Testis (tissue), 3 donors: ENCODE measurements around the gene PLA2G15. TPM values are rescaled to one million over a fixed set of nuclear protein-coding genes. Genes with fewer than 3 reads are reported as not detected.

Source experiments
- DNase-seq: peaks from one replicate; pipeline ENCODE4 v3.0.0-alpha.2; 2019
- H3K27ac ChIP-seq, 2 donors: fragments of 200-600 bp; sonication (generic); one replicate each; pipeline ENCODE4 v1.5.1; 2019
- H3K27me3 ChIP-seq: fragments of 200-600 bp; sonication (generic); one replicate; pipeline ENCODE4 v1.5.1; 2019
- H3K36me3 ChIP-seq: fragments of 200-600 bp; sonication (generic); one replicate; pipeline ENCODE4 v1.5.1; 2017; ENCODE audit warnings: low read depth; ENCODE audit errors: missing control alignments
- H3K4me1 ChIP-seq: fragments of 200-600 bp; sonication (generic); one replicate; pipeline ENCODE4 v1.5.1; 2019
- H3K4me3 ChIP-seq, 2 donors: fragments of 200-600 bp; sonication (generic); one replicate each; pipeline ENCODE4 v1.5.1; 2017 to 2019
- H3K9me3 ChIP-seq: fragments of 200-600 bp; sonication (generic); one replicate; pipeline ENCODE4 v1.5.1; 2017
- POLR2A ChIP-seq: fragments of 450-650 bp; IDR thresholded peaks from one replicate; pipeline ENCODE4 v1.6.1; 2017; ENCODE audit warnings: antibody characterized with exemption, mild to moderate bottlenecking, moderate library complexity
- WGBS, 2 donors: methylation state at CpG; one replicate each; pipeline ENCODE4 v1.1.5; 2018; 5-methylcytosine and 5-hydroxymethylcytosine counted together
- intact Hi-C: fragments of 100-400 bp; cut with DNase I; formaldehyde crosslinking; loops from one replicate; pipeline ENCODE4 v1.15.1; 2023; ENCODE audit warnings: low total_unique reads
- polyA plus RNA-seq: library from polyadenylated mRNA; stranded (reverse); fragments of 350-450 nt; fragmentation: Illumina TruSeq; extraction: RNeasy Lipid Tissue Mini Kit (QIAGEN cat#74804); gene quantifications from one replicate; pipeline ENCODE4 v1.2.3, GENCODE V29; 2014; ENCODE audit warnings: low read depth, low replicate concordance; ENCODE audit not compliant: insufficient read depth
- total RNA-seq, 2 donors: library from RNA; depleted of rRNA; stranded (reverse); fragments of >200 nt; gene quantifications; one replicate each; pipeline ENCODE4 v1.2.3, GENCODE V29; 2016
- TF ChIP-seq, protein P1 (sequence below), 3 experiments: fragments of 450-650 bp in 2 of 3; fragments of 200-600 bp in 1 of 3; sonication (generic) in 1 of 3; IDR thresholded peaks; one replicate each; pipeline ENCODE4 v1.5.1; 2016 to 2019; ENCODE audit warnings: antibody characterized with exemption in 3 of 3, mild to moderate bottlenecking in 2 of 3, moderate library complexity in 1 of 3

PLA2G15 gene
- total and polyA plus RNA-seq, 3 donors from 2014 or later, result 27.3 to 44.7 (median 37.2) TPM

DNA sequence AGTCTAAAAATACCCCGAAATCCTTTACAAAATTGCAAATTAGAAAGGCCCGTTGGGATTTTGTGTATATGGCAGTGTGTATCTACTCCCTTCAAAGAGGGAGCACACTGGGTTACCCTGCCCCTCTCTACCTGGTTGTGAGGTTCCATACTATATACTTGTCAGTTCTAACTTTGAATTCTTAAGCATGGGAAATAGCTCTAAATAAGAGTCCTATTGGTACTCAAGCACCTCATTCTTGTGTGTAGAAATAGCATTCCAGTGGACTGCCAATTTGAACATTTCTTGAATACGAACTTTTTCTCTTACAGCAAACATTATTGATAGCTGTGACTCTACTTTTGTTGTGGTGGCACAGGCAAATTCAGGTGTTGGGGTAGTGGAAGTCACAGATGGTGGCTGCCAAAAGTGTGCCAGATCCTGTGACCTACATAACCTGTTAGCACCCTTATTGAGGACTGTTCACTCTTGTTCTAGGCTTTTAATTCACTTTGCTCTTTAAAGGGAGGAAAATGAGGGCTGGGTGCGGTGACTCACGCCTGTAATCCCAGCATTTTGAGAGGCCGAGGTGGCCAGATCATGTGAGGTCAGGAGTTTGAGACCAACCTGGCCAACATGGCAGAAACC, 25.3 kb upstream of the PLA2G15 start:
- H3K4me3 ChIP-seq, result no peak overlapping the region

DNA sequence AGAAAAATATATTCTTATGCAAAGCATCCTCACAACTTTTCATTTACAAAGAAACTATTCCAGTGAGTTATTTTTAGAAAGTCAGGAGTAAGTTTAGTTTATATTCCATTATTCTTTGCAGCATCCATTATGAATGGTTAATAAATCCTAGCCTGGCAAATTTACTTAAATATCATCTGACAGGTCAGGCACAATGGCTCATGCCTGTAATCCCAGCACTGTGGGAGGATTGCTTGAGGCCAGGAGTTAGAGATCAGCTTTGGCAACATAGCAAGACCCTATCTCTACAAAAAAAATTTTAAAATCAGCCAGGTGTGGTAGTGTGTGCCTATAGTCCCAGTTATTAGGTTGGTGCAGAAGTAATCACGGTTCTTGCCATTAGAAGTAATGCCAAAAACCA, 22.1 kb upstream of the PLA2G15 start:
- no peaks in the 10 kb centered on the region for H3K4me1 ChIP-seq
- 65 to 81% methylated on average over 1 of the region's 1 CpG for WGBS, 2 donors

More for the DNA sequence above, 25.3 kb upstream of the PLA2G15 start:
- TF ChIP-seq, protein P1, sequence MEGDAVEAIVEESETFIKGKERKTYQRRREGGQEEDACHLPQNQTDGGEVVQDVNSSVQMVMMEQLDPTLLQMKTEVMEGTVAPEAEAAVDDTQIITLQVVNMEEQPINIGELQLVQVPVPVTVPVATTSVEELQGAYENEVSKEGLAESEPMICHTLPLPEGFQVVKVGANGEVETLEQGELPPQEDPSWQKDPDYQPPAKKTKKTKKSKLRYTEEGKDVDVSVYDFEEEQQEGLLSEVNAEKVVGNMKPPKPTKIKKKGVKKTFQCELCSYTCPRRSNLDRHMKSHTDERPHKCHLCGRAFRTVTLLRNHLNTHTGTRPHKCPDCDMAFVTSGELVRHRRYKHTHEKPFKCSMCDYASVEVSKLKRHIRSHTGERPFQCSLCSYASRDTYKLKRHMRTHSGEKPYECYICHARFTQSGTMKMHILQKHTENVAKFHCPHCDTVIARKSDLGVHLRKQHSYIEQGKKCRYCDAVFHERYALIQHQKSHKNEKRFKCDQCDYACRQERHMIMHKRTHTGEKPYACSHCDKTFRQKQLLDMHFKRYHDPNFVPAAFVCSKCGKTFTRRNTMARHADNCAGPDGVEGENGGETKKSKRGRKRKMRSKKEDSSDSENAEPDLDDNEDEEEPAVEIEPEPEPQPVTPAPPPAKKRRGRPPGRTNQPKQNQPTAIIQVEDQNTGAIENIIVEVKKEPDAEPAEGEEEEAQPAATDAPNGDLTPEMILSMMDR (IDR thresholded peaks at IDR 0.05), result no peak
- no peak for TF ChIP-seq POLR2A
- Histone ChIP-seq H3K9me3 (no peaks in the 10 kb centered on the region), H3K27me3 (no peaks in the 10 kb centered on the region), H3K27ac (no peak overlapping the region), H3K36me3 (no peaks in the 10 kb centered on the region), H3K4me1 (no peaks in the 10 kb centered on the region)
- WGBS, 2 donors, result 87 to 89% methylated on average over 6 of the region's 6 CpGs
- no peak for DNase-seq
- intact Hi-C loops, result no loop called here

DNA sequence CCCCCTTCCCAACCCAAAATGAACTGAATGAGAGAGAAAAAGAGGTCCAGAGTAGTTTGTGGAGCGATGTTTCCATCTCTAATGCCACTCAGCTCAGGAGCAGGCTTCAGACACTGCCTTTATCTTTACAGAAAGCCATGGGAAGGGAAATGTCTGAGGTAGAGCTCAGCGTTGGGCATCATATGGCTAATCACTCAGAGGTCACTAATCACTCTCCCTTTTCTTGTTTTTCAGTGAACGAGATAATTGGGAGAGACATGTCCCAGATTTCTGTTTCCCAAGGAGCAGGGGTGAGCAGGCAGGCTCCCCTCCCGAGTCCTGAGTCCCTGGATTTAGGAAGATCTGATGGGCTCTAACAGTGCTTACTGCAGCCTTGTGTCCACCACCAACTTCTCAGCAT, 19.1 kb upstream of the PLA2G15 start:
- no peaks in the 10 kb centered on the region for H3K9me3 ChIP-seq
- no peaks in the 10 kb centered on the region for H3K36me3 ChIP-seq
- TF ChIP-seq POLR2A, result no peak
- TF ChIP-seq, protein P1 (IDR thresholded peaks at IDR 0.05), result no peak
- no peak for DNase-seq
- no peak overlapping the region for H3K4me3 ChIP-seq
- no peaks in the 10 kb centered on the region for H3K27me3 ChIP-seq
- 82 to 89% methylated on average over 4 of the region's 4 CpGs for WGBS, 2 donors
- no peaks in the 10 kb centered on the region for H3K4me1 ChIP-seq
- H3K27ac ChIP-seq, result no peak overlapping the region
- intact Hi-C loops, result no loop called here

More for the DNA sequence above, 22.1 kb upstream of the PLA2G15 start:
- no peaks in the 10 kb centered on the region for H3K27me3 ChIP-seq
- H3K9me3 ChIP-seq, result no peaks in the 10 kb centered on the region
- TF ChIP-seq, protein P1 (IDR thresholded peaks at IDR 0.05), result no peak
- TF ChIP-seq POLR2A, result no peak
- intact Hi-C loops, result no loop called here
- DNase-seq, result no peak
- no peak overlapping the region for H3K27ac ChIP-seq
- no peak overlapping the region for H3K4me3 ChIP-seq
- no peaks in the 10 kb centered on the region for H3K36me3 ChIP-seq

DNA sequence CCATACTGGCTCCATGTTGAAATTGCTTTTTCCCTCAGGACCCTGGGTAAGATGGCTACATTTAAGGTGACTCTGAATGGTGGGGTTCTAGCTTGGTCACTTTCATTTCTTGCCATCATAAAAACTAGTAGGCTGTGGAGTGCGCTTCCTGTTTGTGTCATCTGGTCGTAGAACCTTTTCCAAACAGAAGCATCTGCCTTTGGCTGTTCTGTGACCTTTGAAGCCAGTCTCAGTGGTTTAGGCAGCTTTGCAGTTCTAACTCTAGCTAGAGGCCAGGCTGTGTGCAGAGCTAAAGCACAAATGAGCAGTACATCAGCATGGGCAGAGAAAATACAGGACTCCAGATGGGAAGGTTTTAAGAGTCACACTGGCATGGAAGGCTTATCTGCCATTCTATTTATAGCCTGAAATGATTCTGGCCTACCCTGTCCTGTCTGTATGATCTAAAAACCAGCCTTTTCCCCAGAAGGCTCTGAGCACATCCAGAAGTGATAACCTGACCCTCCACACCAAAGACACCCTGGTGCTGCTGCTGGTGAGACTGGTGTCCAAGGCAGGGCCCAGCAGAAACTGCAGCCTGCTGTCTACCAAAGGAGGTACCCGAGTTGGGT, 17.9 kb upstream of the PLA2G15 start:
- Histone ChIP-seq H3K36me3 (no peaks in the 10 kb centered on the region), H3K9me3 (no peaks in the 10 kb centered on the region), H3K4me1 (no peaks in the 10 kb centered on the region), H3K27me3 (no peaks in the 10 kb centered on the region), H3K4me3 (no peak overlapping the region), H3K27ac (no peak overlapping the region)
- TF ChIP-seq, protein P1 (IDR thresholded peaks at IDR 0.05), result no peak
- no peak for TF ChIP-seq POLR2A
- intact Hi-C loops, result no loop called here
- DNase-seq, result no peak
- 60 to 68% methylated on average over 3 of the region's 3 CpGs for WGBS, 2 donors
